IgD-negative memory B cell (primary cell): ENCODE measurements around the gene CCDC172. TPM values are rescaled to one million over a fixed set of nuclear protein-coding genes. Genes with fewer than 3 reads are reported as not detected.

Experiments used
- H3K27ac Mint-ChIP-seq, 3 donors: one replicate each; pipeline ENCODE4 v1.8.0; 2020 to 2022; ENCODE audit warnings: mild to moderate bottlenecking in 3 of 3, mixed read lengths in 3 of 3, moderate library complexity in 1 of 3
- H3K27me3 Mint-ChIP-seq: one replicate; pipeline ENCODE4 v1.8.0; 2021; ENCODE audit warnings: mixed read lengths
- H3K36me3 Mint-ChIP-seq: one replicate; pipeline ENCODE4 v1.8.0; 2020; ENCODE audit warnings: mild to moderate bottlenecking, mixed read lengths
- H3K4me1 Mint-ChIP-seq, 3 donors: one replicate each; pipeline ENCODE4 v1.8.0; 2020 to 2022; ENCODE audit warnings: mixed read lengths in 3 of 3, mild to moderate bottlenecking in 1 of 3
- H3K4me3 Mint-ChIP-seq, 4 donors: one replicate each; pipeline ENCODE4 v1.8.0; 2020 to 2022; ENCODE audit warnings: mild to moderate bottlenecking in 4 of 4, mixed read lengths in 4 of 4, moderate library complexity in 3 of 4
- H3K9me3 Mint-ChIP-seq, 3 donors: one replicate each; pipeline ENCODE4 v1.8.0; 2020 to 2021; ENCODE audit warnings: mixed read lengths in 3 of 3, mild to moderate bottlenecking in 1 of 3
- polyA plus RNA-seq: library from polyadenylated mRNA; unstranded; fragments of 300-500 nt; fragmentation: Illumina TruSeq; gene quantifications from one replicate; pipeline ENCODE4 v1.2.3, GENCODE V29; 2021

CCDC172 gene, protein sequence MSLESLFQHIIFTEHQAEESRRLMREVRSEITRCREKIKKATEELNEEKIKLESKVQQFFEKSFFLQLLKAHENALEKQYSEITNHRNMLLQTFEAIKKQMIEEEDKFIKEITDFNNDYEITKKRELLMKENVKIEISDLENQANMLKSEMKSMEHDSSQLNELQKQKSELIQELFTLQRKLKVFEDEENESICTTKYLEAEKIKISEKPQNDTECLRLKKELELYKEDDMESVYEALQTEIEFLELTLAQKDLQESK
- polyA plus RNA-seq = not detected

- Mint-ChIP-seq H3K27me3 (no peaks in the 10 kb centered on the region), H3K27ac (no peak within 1 kb of the TSS), H3K4me3 (no peak within 1 kb of the TSS), H3K9me3 (peaks cover 0 to 2% (median 2%) of the 10 kb centered on the region in 3 donors), H3K36me3 (no peaks in the 10 kb centered on the region), H3K4me1 (no peaks in the 10 kb centered on the region)
Measured at GRCh38 chr10:116324227-116324950, at the start of gene CCDC172. Gene CCDC172, plus strand, starts transcription at chr10:116324448. Its CDS starts 564 bp downstream, at chr10:116325012.

GRCh38 chr10:116276981-116277380 lies 47.3 kb upstream of the CCDC172 start:
- Mint-ChIP-seq H3K4me3 (no peak overlapping the region), H3K27me3 (peaks cover 20% of the 10 kb centered on the region), H3K36me3 (no peaks in the 10 kb centered on the region), H3K9me3 (peaks cover 0 to 5% (median 0%) of the 10 kb centered on the region in 3 donors), H3K27ac (no peak overlapping the region), H3K4me1 (peaks cover 0 to 4% (median 4%) of the 10 kb centered on the region in 3 donors)

- Mint-ChIP-seq H3K4me1 (peaks cover 0 to under 1% (median 0%) of the 10 kb centered on the region in 3 donors), H3K27ac (no peak overlapping the region), H3K9me3 (peaks cover 0 to 5% (median 0%) of the 10 kb centered on the region in 3 donors), H3K4me3 (no peak overlapping the region), H3K27me3 (peaks cover 16% of the 10 kb centered on the region), H3K36me3 (no peaks in the 10 kb centered on the region)
Measured at GRCh38 chr10:116278846-116279245, 45.4 kb upstream of the CCDC172 start.

- no peak overlapping the region for H3K27ac Mint-ChIP-seq
- H3K4me1 Mint-ChIP-seq = no peaks in the 10 kb centered on the region
- no peak overlapping the region for H3K4me3 Mint-ChIP-seq
- no peaks in the 10 kb centered on the region for H3K36me3 Mint-ChIP-seq
- H3K9me3 Mint-ChIP-seq = peaks cover 0 to 5% (median 0%) of the 10 kb centered on the region in 3 donors
- peaks cover 4% of the 10 kb centered on the region for H3K27me3 Mint-ChIP-seq
Measured at GRCh38 chr10:116281775-116282174, 42.5 kb upstream of the CCDC172 start.

- no peak overlapping the region for H3K27ac Mint-ChIP-seq
- no peaks in the 10 kb centered on the region for H3K4me1 Mint-ChIP-seq
- H3K36me3 Mint-ChIP-seq = no peaks in the 10 kb centered on the region
- no peak overlapping the region for H3K4me3 Mint-ChIP-seq
- peaks cover 2% of the 10 kb centered on the region for H3K27me3 Mint-ChIP-seq
- H3K9me3 Mint-ChIP-seq = no peaks in the 10 kb centered on the region
Measured at GRCh38 chr10:116286626-116287200, 37.5 kb upstream of the CCDC172 start.

GRCh38 chr10:116287906-116288501 lies 36.2 kb upstream of the CCDC172 start:
- Mint-ChIP-seq H3K4me3 (no peak overlapping the region), H3K9me3 (peaks cover 0 to 3% (median 0%) of the 10 kb centered on the region in 3 donors)

GRCh38 chr10:116289652-116290051 lies 34.6 kb upstream of the CCDC172 start:
- no peaks in the 10 kb centered on the region for H3K36me3 Mint-ChIP-seq
- peaks cover 0 to 3% (median 0%) of the 10 kb centered on the region in 3 donors for H3K9me3 Mint-ChIP-seq
- no peak overlapping the region for H3K4me3 Mint-ChIP-seq
- no peaks in the 10 kb centered on the region for H3K27me3 Mint-ChIP-seq
- H3K4me1 Mint-ChIP-seq = no peaks in the 10 kb centered on the region
- H3K27ac Mint-ChIP-seq = no peak overlapping the region

More at GRCh38 chr10:116287906-116288501, 36.2 kb upstream of the CCDC172 start:
- Mint-ChIP-seq H3K27me3 (no peaks in the 10 kb centered on the region), H3K4me1 (no peaks in the 10 kb centered on the region), H3K36me3 (no peaks in the 10 kb centered on the region), H3K27ac (no peak overlapping the region)

GRCh38 chr10:116292493-116292892 lies 31.8 kb upstream of the CCDC172 start:
- Mint-ChIP-seq H3K36me3 (no peaks in the 10 kb centered on the region), H3K27me3 (no peaks in the 10 kb centered on the region), H3K27ac (no peak overlapping the region), H3K9me3 (peaks cover 0 to 3% (median 0%) of the 10 kb centered on the region in 3 donors), H3K4me1 (no peaks in the 10 kb centered on the region), H3K4me3 (no peak overlapping the region)

DNA sequence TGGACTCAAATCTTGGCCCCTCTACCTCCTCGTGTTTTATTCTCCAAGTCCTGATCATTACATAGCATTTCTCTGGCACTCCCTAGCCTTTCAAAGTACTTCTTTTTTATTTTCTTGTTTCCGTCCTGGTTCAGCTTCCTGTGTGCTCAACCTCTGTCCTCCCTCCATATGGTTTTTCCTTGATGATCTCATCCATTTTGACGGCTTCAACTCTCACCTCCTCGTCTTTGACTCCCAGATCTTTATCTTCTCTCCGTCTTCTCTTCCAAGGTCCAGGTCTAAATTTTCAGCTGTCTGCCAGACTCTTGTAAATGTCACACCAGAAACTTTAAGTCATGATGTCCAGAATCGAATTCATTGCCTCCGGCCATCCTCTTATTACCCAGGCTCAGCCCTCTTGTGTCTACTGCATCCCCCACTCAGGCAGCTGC lies 27.9 kb upstream of the CCDC172 start:
- no peaks in the 10 kb centered on the region for H3K27me3 Mint-ChIP-seq
- H3K9me3 Mint-ChIP-seq = peaks cover 0 to 6% (median 2%) of the 10 kb centered on the region in 3 donors
- H3K4me3 Mint-ChIP-seq = no peak overlapping the region
- H3K36me3 Mint-ChIP-seq = no peaks in the 10 kb centered on the region
- no peaks in the 10 kb centered on the region for H3K4me1 Mint-ChIP-seq
- H3K27ac Mint-ChIP-seq = no peak overlapping the region

DNA sequence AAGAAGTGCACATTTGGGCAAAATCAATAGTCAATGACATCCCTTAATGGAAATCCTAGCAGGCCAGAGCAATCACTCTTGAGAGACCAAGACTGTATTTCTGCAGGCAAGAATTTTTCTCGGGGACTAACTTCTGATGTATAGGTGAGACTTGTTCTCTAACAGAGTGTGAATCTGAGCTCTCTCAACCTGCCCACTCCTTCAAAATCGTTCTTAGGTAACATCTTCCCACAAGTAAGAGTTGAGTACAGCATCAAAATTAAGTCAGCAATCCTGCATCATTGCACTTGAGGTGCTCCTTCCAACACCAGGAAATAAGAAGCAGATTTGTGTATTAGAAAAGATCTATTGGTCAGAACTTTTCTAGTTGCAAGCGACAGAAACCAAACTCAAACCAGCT lies 25.7 kb upstream of the CCDC172 start:
- Mint-ChIP-seq H3K4me1 (no peaks in the 10 kb centered on the region), H3K36me3 (no peaks in the 10 kb centered on the region), H3K27me3 (no peaks in the 10 kb centered on the region), H3K9me3 (peaks cover 2 to 4% (median 3%) of the 10 kb centered on the region in 3 donors), H3K4me3 (no peak overlapping the region), H3K27ac (peak overlapping the region in 1 of 3 donors; percentile 37)

DNA sequence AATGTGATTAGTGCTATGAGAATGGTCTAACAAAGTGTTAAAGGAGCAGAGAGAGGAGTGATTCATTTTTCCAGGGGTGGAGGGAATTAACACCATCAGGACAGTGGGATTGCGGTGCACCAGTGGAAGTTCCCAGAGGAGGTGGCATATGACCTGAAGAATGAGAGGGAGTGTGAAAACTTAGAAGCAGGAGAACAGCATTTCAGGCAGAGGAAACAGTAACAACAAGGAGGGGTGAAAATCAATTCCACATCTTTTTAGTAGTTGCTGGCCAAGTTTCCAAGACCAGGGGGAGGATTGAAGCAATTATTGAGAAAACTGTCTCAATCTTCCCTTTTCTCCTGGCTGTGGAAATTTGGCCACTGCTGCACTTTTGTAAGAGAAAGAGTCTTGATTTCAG lies 23.7 kb upstream of the CCDC172 start:
- H3K27ac Mint-ChIP-seq = no peak overlapping the region
- H3K4me1 Mint-ChIP-seq = no peaks in the 10 kb centered on the region
- H3K36me3 Mint-ChIP-seq = peaks cover 2% of the 10 kb centered on the region
- no peak overlapping the region for H3K4me3 Mint-ChIP-seq
- H3K27me3 Mint-ChIP-seq = no peaks in the 10 kb centered on the region
- peaks cover 3 to 5% (median 4%) of the 10 kb centered on the region in 3 donors for H3K9me3 Mint-ChIP-seq

DNA sequence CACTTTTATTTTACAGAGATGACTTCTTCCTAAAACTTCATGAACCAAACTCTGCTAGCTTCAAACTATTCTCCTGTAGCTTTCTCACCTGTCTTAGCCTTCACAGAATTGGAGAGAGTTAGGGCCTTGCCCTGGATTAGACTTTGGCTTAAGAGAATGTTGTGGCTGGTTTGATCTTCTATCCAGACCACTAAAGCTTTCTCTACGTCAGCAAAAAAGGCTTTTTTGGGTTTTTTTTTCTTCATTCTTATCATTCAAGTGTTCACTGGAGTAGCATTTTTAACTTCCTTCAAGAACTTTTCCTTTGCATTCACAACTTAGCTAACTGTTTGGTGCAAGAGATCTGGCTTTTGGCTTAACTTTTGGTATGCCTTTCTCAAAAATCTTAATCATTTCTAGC lies 19.3 kb upstream of the CCDC172 start:
- Mint-ChIP-seq H3K4me1 (no peaks in the 10 kb centered on the region), H3K4me3 (no peak overlapping the region), H3K36me3 (peaks cover 2% of the 10 kb centered on the region), H3K9me3 (peaks cover 0 to 7% (median 5%) of the 10 kb centered on the region in 3 donors), H3K27ac (no peak overlapping the region), H3K27me3 (no peaks in the 10 kb centered on the region)

DNA sequence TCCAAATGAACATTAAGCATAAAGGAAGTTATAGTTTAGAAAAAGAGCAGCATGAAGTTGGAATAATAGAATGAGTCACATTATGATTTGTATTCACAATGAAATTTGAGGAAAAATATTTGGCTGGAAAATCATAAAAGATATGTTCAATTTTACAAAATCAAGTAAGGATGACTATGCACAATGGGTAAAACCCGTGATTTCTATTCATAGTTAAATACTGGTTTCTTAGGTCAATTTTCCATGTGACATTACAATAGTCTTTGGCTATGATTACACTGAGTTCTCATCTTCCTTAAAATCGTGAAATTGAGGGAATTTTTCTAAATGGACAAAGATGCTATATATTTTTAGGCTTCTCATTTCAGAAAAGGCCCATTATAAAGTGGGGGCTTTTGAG lies 17.4 kb upstream of the CCDC172 start:
- H3K4me1 Mint-ChIP-seq = no peaks in the 10 kb centered on the region

DNA sequence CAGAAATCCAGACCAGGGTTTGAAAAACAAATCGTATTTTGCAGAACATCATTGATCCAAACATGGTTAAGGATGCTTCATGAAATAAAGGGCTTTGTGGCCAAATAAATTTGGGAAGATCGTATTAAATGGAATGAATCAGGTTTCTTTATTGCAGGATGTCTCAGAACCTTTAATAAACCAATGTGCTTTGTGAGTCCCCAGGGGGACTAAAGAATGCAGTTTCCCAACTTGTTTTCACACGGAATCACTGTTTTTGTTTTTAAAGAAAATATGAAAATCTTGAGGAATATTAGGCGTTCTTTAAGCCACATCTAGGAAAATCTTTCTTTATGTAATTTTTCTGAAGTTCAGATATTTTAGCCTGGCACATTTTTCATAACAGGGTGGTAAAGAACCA lies 16.8 kb upstream of the CCDC172 start:
- Mint-ChIP-seq H3K27me3 (no peaks in the 10 kb centered on the region), H3K27ac (no peak overlapping the region), H3K4me1 (no peaks in the 10 kb centered on the region), H3K36me3 (peaks cover 2% of the 10 kb centered on the region), H3K9me3 (peaks cover 0 to 7% (median 3%) of the 10 kb centered on the region in 3 donors), H3K4me3 (no peak overlapping the region)

More for the DNA sequence above, 17.4 kb upstream of the CCDC172 start:
- Mint-ChIP-seq H3K27ac (no peak overlapping the region), H3K9me3 (peaks cover 0 to 7% (median 3%) of the 10 kb centered on the region in 3 donors), H3K4me3 (no peak overlapping the region), H3K27me3 (no peaks in the 10 kb centered on the region), H3K36me3 (peaks cover 2% of the 10 kb centered on the region)

- Mint-ChIP-seq H3K27ac (no peak overlapping the region), H3K27me3 (no peaks in the 10 kb centered on the region), H3K36me3 (no peaks in the 10 kb centered on the region), H3K4me3 (no peak overlapping the region), H3K4me1 (no peaks in the 10 kb centered on the region), H3K9me3 (peaks cover 0 to 4% (median 0%) of the 10 kb centered on the region in 3 donors)
Measured at GRCh38 chr10:116311016-116311415, 13.2 kb upstream of the CCDC172 start.
